Thyroid gland (tissue), 4 donors: ENCODE measurements around the gene BDH1.

Experiments used
- CTCF ChIP-seq, 6 experiments: fragments of 200-600 bp in 3 of 6; fragments of 450-650 bp in 3 of 6; sonication (generic) in 3 of 6; IDR thresholded peaks; one replicate each; pipeline ENCODE4 v1.5.1; 2016 to 2019; ENCODE audit warnings: antibody characterized with exemption in 6 of 6, mild to moderate bottlenecking in 2 of 6, inconsistent platforms in 1 of 6, moderate library complexity in 1 of 6
- POLR2A ChIP-seq, 2 donors: fragments of 450-650 bp; IDR thresholded peaks; one replicate each; pipeline ENCODE4 v1.6.1; 2017; ENCODE audit warnings: antibody characterized with exemption in 2 of 2, mild to moderate bottlenecking in 2 of 2, moderate library complexity in 1 of 2

GRCh38 chr3:197545101-197545500 is 10.7 kb downstream of the BDH1 start:
- TF ChIP-seq CTCF (IDR thresholded peaks at IDR 0.05) (no peak), POLR2A (IDR thresholded peaks at IDR 0.05) (no peak)
